NCI-H187 treated with DMSO at 0.1 percent for 48 hours (cell line): ENCODE data around the gene PAQR9.
"Not testable (repeated sequence)": the region's sequence is repeated elsewhere in the genome, so short reads cannot be mapped to it uniquely, and the experiment has no call there.

Experiments used
- DNase-seq: peaks from one replicate; lab custom pipeline; 2025; lab: John Stamatoyannopoulos, UW

The PAQR9 gene

DNA sequence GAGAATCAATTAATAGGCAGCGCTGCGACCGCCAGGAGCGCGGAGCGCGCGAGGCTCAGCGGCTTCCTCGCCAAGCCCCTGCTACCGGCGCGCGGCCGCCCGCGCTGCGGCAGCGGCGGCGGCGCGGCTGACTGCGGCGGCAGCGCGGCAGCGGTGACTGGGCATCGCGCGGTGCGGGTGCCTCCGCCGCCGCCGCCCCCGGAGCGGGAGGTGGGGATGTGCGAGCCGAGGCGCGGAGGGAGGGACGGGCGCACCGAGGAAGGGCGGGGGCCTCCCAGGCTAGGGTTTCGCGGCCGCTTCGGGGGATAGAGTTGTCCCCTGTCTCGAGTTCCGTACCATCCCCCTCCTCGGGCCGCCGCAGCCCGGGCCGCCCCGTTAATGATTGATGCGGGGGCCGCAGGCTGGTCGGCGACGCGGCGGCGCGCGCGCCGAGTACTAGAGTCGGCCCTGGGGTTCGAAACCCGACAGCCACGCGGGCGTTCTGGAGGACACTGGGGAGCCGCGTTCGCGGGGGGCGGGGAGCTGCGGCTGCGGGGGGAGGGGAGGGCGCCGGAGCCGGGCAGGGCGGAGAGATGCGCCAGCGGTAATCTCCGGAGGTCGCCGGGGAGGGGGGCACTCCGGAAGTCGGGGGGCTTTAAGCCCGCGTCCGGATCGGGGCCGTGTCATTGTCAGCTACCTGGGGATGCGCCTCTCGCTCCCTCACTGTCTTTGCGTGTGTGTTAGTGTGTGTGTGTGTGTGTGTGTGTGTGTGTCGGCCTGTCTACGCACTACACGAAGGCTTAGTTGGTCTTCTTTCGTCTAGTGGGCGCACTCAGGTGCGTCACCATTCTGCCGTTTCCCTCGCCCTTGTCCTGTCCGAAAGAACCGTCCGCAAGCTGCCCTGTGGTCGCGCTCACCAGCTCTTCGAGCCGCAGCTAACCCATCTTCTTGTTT is at the start of gene PAQR9:
Gene PAQR9, minus strand, starts transcription at position 159 of the 933 bp plus-strand sequence. CDS start 338 bp downstream, outside the sequence.
- no peak for DNase-seq

- no peak for DNase-seq
These were observed 48.2 kb upstream of the PAQR9 start for GRCh38 chr3:143011705-143012104.

- DNase-seq = no peak
These were observed 46.5 kb upstream of the PAQR9 start for GRCh38 chr3:143010024-143010423.

GRCh38 chr3:143004823-143005222 is 41.3 kb upstream of the PAQR9 start:
- no peak for DNase-seq

- no peak for DNase-seq
These were observed 39.3 kb upstream of the PAQR9 start for GRCh38 chr3:143002727-143003126.

DNA sequence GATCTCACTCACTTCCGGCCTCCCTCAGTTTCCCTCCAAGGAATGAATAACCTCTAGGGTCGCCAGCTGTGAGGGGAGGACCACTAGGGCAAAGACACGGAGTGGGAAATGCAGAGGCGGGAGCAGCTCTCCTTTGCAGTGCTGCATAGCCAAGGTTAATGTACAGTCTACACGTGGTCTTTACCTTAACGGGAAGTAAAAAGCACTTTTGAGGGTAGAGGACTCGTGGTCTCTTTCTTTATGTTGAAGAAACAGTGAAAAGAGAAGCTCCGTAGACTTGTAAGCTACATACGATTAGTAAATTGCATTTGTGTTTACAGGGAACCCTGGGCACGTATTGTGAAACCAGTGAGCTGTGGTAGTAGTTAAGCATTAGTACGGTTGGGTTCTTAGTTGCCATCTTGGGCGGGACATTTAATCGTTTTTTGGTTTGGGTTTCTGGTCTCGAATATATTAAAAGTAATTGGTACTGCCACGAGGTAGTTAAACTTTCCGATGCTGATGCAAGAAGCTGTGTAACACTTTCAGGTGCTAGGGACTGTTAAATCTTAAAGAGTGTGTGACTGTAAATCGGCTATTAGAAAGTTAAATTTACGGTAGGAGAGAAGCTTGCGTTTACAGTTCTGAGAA is 38.7 kb upstream of the PAQR9 start:
- no peak for DNase-seq

- DNase-seq = peak; percentile 89
These were observed 38.1 kb upstream of the PAQR9 start, which contains the start of gene U2SURP for GRCh38 chr3:143001369-143002082. Gene U2SURP (plus strand): TSS chr3:143001570. CDS start chr3:143001629, 59 bp downstream.

DNA sequence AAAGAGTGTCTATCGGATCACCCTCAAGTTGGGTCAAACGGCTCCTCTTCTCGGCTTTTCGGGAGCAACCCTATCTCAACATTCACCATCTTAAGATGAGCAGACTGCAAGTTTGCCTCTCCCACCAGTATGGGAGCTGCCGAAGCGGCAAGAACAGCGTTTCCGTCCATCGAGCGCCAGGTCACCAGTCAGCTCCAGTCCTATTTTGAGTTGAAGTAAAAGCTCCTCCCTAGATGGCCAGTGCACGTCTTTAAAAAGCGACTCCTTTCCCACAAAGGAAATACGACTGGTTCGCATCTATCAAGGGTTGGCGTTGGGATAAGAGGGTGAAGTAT is 37.5 kb upstream of the PAQR9 start:
- no peak for DNase-seq

DNA sequence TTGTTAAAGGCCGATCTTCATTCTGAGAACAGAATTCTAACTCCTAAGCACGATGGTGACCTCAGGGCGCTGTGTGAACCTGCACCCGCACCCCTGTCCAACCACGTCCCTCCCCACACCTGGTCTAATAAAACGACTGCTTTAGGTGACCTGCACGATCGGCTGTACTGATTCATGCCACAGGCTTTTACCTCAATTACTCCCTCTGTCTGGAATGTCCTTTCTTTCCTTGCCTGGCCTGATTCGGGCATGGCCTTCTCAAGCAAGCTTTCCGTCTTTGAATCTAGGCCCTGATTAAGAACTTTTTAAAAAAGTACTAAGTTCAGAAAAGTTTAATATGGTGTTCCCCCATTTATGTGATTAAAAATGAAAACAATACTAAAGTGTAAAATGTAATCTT is 37.1 kb upstream of the PAQR9 start:
- DNase-seq = no peak

DNA sequence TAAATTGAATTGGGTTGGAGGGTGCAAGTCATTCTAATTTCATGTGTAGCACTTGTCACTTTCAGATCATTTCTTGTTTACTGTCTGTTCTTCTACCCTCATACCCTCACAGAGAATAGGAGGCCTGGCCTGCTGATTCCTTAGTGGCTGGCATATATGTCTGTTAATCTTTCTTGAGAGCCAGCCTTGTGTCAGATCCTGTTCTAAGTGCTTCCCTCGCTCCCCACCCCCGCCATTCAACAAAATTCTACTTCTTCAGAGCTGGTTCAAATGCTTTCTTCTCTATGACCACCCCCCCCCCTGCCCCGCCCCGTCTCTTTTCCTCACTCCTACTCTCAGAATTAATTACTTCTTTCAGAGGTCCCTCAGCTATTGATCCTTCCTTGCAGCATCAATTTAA is 36.4 kb upstream of the PAQR9 start:
- DNase-seq = no peak

DNA sequence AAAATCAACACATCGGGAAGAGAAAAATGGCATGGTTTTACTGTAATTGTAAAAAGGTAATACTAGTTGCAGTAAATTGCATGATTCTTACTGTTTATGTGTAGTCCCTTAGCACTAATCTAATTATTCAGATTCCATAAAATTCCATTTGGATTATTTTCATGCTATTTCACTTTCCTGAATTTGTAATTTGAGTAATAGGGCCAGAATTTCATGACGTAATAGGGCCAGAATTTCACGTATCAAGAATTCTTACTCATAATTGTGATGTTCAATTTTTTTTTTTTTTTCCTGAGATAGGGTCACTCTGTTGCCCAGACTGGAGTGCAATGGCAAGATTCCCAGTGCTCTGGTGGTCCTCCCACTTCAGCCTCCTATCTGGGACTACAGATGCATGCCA is 35.0 kb upstream of the PAQR9 start:
- DNase-seq = no peak

DNA sequence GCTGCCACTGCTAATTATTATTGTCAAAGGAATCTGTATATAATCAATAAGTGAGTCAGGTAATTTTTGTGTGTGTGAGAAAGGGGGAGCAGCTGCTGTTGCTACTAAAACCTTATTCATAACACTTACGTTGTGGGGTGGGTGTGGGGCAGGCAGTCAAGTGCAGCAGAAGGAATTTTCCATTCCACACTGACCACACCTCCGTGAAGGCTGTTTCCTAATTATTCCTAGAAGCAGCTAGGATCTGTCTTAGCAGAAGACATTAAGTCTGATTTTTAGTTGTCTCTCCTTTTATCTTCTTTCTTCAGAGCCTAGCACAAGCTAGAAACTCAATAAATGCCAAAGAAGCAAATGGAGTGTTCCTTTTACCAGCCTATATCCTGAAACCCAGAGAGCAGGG is 33.9 kb upstream of the PAQR9 start:
- DNase-seq = no peak

GRCh38 chr3:142993958-142994442 is 30.5 kb upstream of the PAQR9 start:
- DNase-seq = peak; percentile 11

- no peak for DNase-seq
These were observed 28.8 kb upstream of the PAQR9 start for GRCh38 chr3:142992323-142992722.

DNA sequence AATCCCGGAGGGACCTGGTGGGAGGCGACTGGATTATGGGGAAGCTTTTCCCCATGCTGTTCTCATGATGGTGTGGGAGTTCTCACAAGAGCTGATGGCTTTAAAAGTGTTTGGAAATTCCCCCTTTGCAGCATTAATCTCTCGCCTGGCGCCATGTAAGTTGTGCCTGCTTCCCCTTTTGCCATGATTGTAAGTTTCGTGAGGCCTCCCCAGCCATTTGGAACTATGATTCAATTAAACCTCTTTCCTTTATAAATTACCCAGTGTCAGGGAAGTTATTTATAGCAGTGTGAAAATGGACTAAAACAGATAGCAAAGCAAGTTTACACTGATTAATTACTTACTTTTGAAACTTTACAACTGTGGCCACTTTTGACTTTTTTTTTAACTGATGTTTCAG is 27.2 kb upstream of the PAQR9 start:
- no peak for DNase-seq

DNA sequence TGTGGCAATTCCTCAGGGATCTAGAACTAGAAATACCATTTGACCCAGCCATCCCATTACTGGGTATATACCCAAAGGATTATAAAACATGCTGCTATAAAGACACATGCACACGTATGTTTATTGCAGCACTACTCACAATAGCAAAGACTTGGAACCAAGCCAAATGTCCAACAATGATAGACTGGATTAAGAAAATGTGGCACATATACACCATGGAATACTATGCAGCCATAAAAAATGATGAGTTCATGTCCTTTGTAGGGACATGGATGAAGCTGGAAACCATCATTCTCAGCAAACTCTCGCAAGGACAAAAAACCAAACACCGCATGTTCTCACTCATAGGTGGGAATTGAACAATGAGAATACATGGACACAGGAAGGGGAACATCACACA is 25.4 kb upstream of the PAQR9 start:
- DNase-seq = not testable (repeated sequence)

DNA sequence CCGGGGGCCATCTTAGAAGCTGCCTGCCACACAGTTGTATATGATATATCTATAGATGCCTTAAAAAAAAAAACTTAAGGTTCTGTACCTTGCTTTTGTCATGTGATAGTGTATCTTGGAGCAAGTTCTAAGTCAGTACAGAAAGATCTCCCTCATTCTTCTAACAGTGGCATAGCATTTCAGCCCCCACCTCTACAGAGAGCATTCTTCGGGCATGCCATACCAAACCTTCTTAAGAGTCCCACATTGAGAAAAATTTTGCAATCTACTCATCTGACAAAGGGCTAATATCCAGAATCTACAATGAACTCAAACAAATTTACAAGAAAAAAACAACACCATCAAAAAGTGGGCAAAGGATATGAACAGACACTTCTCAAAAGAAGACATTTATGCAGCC is 24.7 kb upstream of the PAQR9 start:
- DNase-seq = not testable (repeated sequence)

DNA sequence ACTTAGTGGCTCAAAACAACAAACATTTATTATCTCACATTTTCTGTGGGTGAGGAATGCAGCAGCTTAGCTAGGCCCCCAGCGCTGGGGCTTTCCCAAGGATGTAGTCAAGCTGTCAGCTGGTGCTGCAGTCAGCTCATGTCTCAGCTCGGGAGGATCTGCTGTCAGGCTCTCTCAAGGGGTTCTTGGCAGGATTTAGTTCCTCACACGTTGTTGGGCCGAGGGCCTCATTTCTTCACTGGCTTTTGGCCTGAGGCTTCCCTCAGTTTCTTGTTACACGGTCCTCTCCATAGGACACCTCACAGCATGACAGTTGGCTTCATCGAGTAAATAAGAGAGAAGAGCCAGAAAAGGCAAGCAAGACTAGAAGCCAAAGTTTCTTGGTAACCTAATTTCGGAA is 24.2 kb upstream of the PAQR9 start:
- DNase-seq = no peak

DNA sequence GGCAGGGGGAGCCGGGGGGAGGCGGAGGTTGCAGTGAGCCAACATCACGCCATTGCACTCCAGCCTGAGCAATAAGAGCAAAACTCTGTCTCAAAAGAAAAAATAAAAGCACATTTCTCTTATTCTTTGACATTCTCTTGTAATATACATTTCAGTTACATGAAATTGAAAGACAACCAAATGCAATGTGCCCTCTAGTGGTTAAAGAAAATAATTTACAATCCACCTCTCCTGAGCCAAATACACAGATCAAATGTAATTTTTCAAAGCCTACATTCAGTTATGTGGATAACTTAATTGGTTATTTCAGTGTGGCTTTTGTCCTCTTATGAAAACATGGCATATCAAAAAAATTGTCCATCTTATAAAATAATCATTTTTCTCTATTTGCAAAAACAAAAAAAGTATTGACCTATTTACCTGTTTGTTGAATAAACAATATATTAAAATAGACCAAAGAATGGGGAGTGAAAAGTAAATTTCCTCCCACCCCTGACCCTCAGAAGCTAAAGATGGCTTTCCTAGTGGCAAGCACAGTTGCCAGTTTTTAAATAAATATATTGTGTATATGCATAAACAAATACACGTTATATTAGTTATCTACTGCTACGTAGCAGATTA is 23.7 kb upstream of the PAQR9 start:
- no peak for DNase-seq

- no peak for DNase-seq
These were observed 20.8 kb upstream of the PAQR9 start for GRCh38 chr3:142984255-142984654.

GRCh38 chr3:142983318-142983717 is 19.8 kb upstream of the PAQR9 start:
- DNase-seq = no peak
